Measurements from ENCODE around the gene EHD4.

GRCh38 chr15:41860049-41860828 is 112.1 kb downstream of the EHD4 start:
- TF ChIP-seq CTCF (IDR thresholded peaks at IDR 0.05; ENCODE audit: poor library complexity), result no peak
- no peak for TF ChIP-seq EZH2phosphoT487 (IDR thresholded peaks at IDR 0.05; ENCODE audit: low read depth, severe bottlenecking, unreplicated experiment)

Measured in hepatocyte (in vitro differentiated cells).